Measurements from ENCODE around the gene GASK1A. TPM values are rescaled to one million over a fixed set of nuclear protein-coding genes. Genes with fewer than 3 reads are reported as not detected.
A peak's percentile ranks its signal among the peaks of the same experiment; 100 is the strongest.

Gene GASK1A
- total and polyA plus RNA-seq, 10 donors, result 0.43 to 4.0 (median 1.8) TPM

GRCh38 chr3:43011638-43012037 lies 32.5 kb downstream of the GASK1A start:
- no peaks in the 10 kb centered on the region for H3K4me1 ChIP-seq
- no peak for DNase-seq
- H3K36me3 ChIP-seq, result no peaks in the 10 kb centered on the region
- H3K4me3 ChIP-seq, result no peak overlapping the region
- peak overlapping the region in 3 of 8 donors; percentile 15 to 76 (median 55) for H3K27ac ChIP-seq
- no peak for TF ChIP-seq POLR2AphosphoS5 (IDR thresholded peaks at IDR 0.05)
- TF ChIP-seq POLR2A (IDR thresholded peaks at IDR 0.05), result no peak
- TF ChIP-seq CTCF (IDR thresholded peaks at IDR 0.05 in 8 of 11, conservative IDR thresholded peaks at IDR 0.05 in 3 of 11), result no peak
- intact Hi-C loops (cut with DNase I; ENCODE audit: low total_unique reads), result no loop called here
- WGBS, 5 donors, result 60 to 68% (median 61%) methylated on average over 3 of the region's 3 CpGs
- no peaks in the 10 kb centered on the region for H3K27me3 ChIP-seq (replicated peaks in 1 of 7)
- peaks cover 0 to 58% (median 48%) of the 10 kb centered on the region in 8 donors for H3K9me3 ChIP-seq

- TF ChIP-seq POLR2AphosphoS5 (IDR thresholded peaks at IDR 0.05), result no peak
- no peak for TF ChIP-seq POLR2A (IDR thresholded peaks at IDR 0.05)
- no peak for TF ChIP-seq CTCF (IDR thresholded peaks at IDR 0.05 in 8 of 11, conservative IDR thresholded peaks at IDR 0.05 in 3 of 11)
- Histone ChIP-seq H3K9me3 (peaks cover 0 to 63% (median 52%) of the 10 kb centered on the region in 8 donors), H3K36me3 (no peaks in the 10 kb centered on the region), H3K4me3 (no peak overlapping the region), H3K4me1 (no peaks in the 10 kb centered on the region), H3K27me3 (replicated peaks in 1 of 7) (no peaks in the 10 kb centered on the region), H3K27ac (peak overlapping the region in 4 of 8 donors; percentile 10 to 76 (median 60))
- intact Hi-C loops (cut with DNase I; ENCODE audit: low total_unique reads), result no loop called here
- no peak for DNase-seq
Observed at GRCh38 chr3:43012174-43012573, 33.1 kb downstream of the GASK1A start.

- Histone ChIP-seq H3K4me3 (no peak overlapping the region), H3K27ac (peak overlapping the region; percentile 15 to 76 (median 39)), H3K4me1 (no peaks in the 10 kb centered on the region), H3K36me3 (no peaks in the 10 kb centered on the region), H3K9me3 (peaks cover 0 to 71% (median 56%) of the 10 kb centered on the region in 8 donors), H3K27me3 (replicated peaks in 1 of 7) (no peaks in the 10 kb centered on the region)
- 69 to 76% (median 73%) methylated on average over 2 of the region's 2 CpGs for WGBS, 5 donors
- TF ChIP-seq POLR2A (IDR thresholded peaks at IDR 0.05) (no peak), POLR2AphosphoS5 (IDR thresholded peaks at IDR 0.05) (no peak), CTCF (IDR thresholded peaks at IDR 0.05 in 8 of 11, conservative IDR thresholded peaks at IDR 0.05 in 3 of 11) (no peak)
- DNase-seq, result no peak
- intact Hi-C loops (cut with DNase I; ENCODE audit: low total_unique reads), result no loop called here
Observed at GRCh38 chr3:43013256-43013655, 34.1 kb downstream of the GASK1A start.

- Histone ChIP-seq H3K36me3 (no peaks in the 10 kb centered on the region), H3K4me3 (no peak overlapping the region), H3K27ac (peak overlapping the region; percentile 15 to 76 (median 39)), H3K27me3 (replicated peaks in 1 of 7) (no peaks in the 10 kb centered on the region), H3K9me3 (peaks cover 0 to 73% (median 56%) of the 10 kb centered on the region in 8 donors), H3K4me1 (no peaks in the 10 kb centered on the region)
- DNase-seq, result no peak
- WGBS, 5 donors, result 18 to 30% (median 21%) methylated on average over 2 of the region's 2 CpGs
- intact Hi-C loops (cut with DNase I; ENCODE audit: low total_unique reads), result no loop called here
- TF ChIP-seq CTCF (IDR thresholded peaks at IDR 0.05 in 8 of 11, conservative IDR thresholded peaks at IDR 0.05 in 3 of 11), result no peak
- TF ChIP-seq POLR2AphosphoS5 (IDR thresholded peaks at IDR 0.05), result no peak
- TF ChIP-seq POLR2A (IDR thresholded peaks at IDR 0.05), result no peak
Observed at GRCh38 chr3:43013743-43014155, 34.6 kb downstream of the GASK1A start.
